Astrocyte (in vitro differentiated cells and primary cell): Measurements from ENCODE around the gene CLASP1.

Experiments used
- CTCF ChIP-seq: IDR thresholded peaks from 2 replicates; pipeline ENCODE4 v1.5.1; 2011; ENCODE audit warnings: low read depth, mild to moderate bottlenecking, inconsistent platforms, low read length, moderate library complexity; ENCODE audit not compliant: insufficient read depth
- EZH2 ChIP-seq: IDR thresholded peaks from 2 replicates; pipeline ENCODE4 v1.6.1; 2012; ENCODE audit warnings: mild to moderate bottlenecking, low read length, inconsistent platforms; ENCODE audit not compliant: insufficient read depth

GRCh38 chr2:121368155-121368554, 281.1 kb downstream of the CLASP1 start:
- TF ChIP-seq CTCF = no peak
- TF ChIP-seq EZH2 = no peak
